Measurements from ENCODE around the gene ASB1.
A peak's percentile ranks its signal among the peaks of the same experiment; 100 is the strongest.
"Not testable (repeated sequence)": the region's sequence is repeated elsewhere in the genome, so short reads cannot be mapped to it uniquely, and the experiment has no call there.

The ASB1 gene

GRCh38 chr2:238403632-238404405 is 22.9 kb upstream of the ASB1 start:
- DNase-seq (ENCODE audit: low read depth, low spot score) = no peak

- no peak for DNase-seq (ENCODE audit: low read depth, low spot score)
Observed at GRCh38 chr2:238404406-238405216, 22.1 kb upstream of the ASB1 start.

- DNase-seq (ENCODE audit: low read depth, low spot score) = not testable (repeated sequence)
Observed at GRCh38 chr2:238405217-238405555, 21.5 kb upstream of the ASB1 start.

GRCh38 chr2:238406221-238406997 is 20.3 kb upstream of the ASB1 start:
- DNase-seq (ENCODE audit: low read depth, low spot score) = no peak

- no peak for DNase-seq (ENCODE audit: low read depth, low spot score)
Observed at GRCh38 chr2:238406998-238407285, 19.8 kb upstream of the ASB1 start.

- DNase-seq (ENCODE audit: low read depth, low spot score) = no peak
Observed at GRCh38 chr2:238407566-238407965, 19.2 kb upstream of the ASB1 start.

GRCh38 chr2:238408615-238409340 is 17.9 kb upstream of the ASB1 start:
- no peak for DNase-seq (ENCODE audit: low read depth, low spot score)

- no peak for DNase-seq (ENCODE audit: low read depth, low spot score)
Observed at GRCh38 chr2:238409341-238410199, 17.2 kb upstream of the ASB1 start.

- no peak for DNase-seq (ENCODE audit: low read depth, low spot score)
Observed at GRCh38 chr2:238412067-238412767, 14.5 kb upstream of the ASB1 start.

GRCh38 chr2:238413368-238413767 is 13.4 kb upstream of the ASB1 start:
- DNase-seq (ENCODE audit: low read depth, low spot score) = no peak

- DNase-seq (ENCODE audit: low read depth, low spot score) = no peak
Observed at GRCh38 chr2:238415036-238415764, 11.5 kb upstream of the ASB1 start.

- DNase-seq (ENCODE audit: low read depth, low spot score) = no peak
Observed at GRCh38 chr2:238415893-238416292, 10.8 kb upstream of the ASB1 start.

GRCh38 chr2:238418196-238418998 is 8.3 kb upstream of the ASB1 start:
- peak; percentile 32 for DNase-seq (ENCODE audit: low read depth, low spot score)

GRCh38 chr2:238418999-238419546 is 7.7 kb upstream of the ASB1 start:
- DNase-seq (ENCODE audit: low read depth, low spot score) = no peak

GRCh38 chr2:238420442-238420841 is 6.3 kb upstream of the ASB1 start:
- DNase-seq (ENCODE audit: low read depth, low spot score) = no peak

GRCh38 chr2:238420878-238421694 is 5.6 kb upstream of the ASB1 start:
- no peak for DNase-seq (ENCODE audit: low read depth, low spot score)

- no peak for DNase-seq (ENCODE audit: low read depth, low spot score)
Observed at GRCh38 chr2:238421695-238422035, 5.1 kb upstream of the ASB1 start.

GRCh38 chr2:238422285-238422684 is 4.4 kb upstream of the ASB1 start:
- DNase-seq (ENCODE audit: low read depth, low spot score) = no peak
